ENCODE results near the gene TRIM62.

The TRIM62 gene

DNA sequence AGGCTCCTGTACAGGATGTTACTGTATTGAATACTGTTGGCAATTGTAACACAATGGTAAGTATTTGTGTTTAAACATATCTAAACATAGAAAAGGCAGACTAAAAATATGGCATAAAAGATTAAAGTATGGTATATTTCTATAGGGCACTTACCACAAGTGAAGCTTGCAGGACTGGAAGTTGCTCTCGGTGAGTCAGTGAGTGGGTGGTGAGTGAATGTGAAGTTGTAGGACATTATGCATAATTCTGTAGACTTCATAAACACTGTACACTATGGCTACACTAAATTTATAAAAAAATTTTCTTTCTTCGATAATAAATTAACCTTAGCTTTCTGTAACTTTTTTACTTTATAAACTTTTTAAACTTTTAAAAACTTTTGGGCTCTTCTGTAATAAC is 13.7 kb upstream of the TRIM62 start:
- Histone ChIP-seq H3K4me3 (ENCODE audit: low read length) (no peak overlapping the region), H3K9me3 (ENCODE audit: control insufficient read depth, low read depth, low read length) (no peaks in the 10 kb centered on the region), H3K36me3 (ENCODE audit: control insufficient read depth, low read depth, low read length) (no peaks in the 10 kb centered on the region), H3K9ac (ENCODE audit: low read length) (no peak overlapping the region), H3K4me1 (ENCODE audit: control insufficient read depth, low read depth, low read length) (no peaks in the 10 kb centered on the region), H3K27ac (ENCODE audit: low read length) (no peak overlapping the region), H3K27me3 (ENCODE audit: control insufficient read depth, insufficient read depth, low read length) (peaks cover 6% of the 10 kb centered on the region)

GRCh38 chr1:33191731-33192275 is 10.0 kb upstream of the TRIM62 start:
- no peaks in the 10 kb centered on the region for H3K9me3 ChIP-seq (ENCODE audit: control insufficient read depth, low read depth, low read length)
- no peaks in the 10 kb centered on the region for H3K4me1 ChIP-seq (ENCODE audit: control insufficient read depth, low read depth, low read length)
- no peak overlapping the region for H3K4me3 ChIP-seq (ENCODE audit: low read length)
- H3K36me3 ChIP-seq (ENCODE audit: control insufficient read depth, low read depth, low read length) = no peaks in the 10 kb centered on the region
- H3K27me3 ChIP-seq (ENCODE audit: control insufficient read depth, insufficient read depth, low read length) = peaks cover 6% of the 10 kb centered on the region
- H3K27ac ChIP-seq (ENCODE audit: low read length) = no peak overlapping the region
- H3K9ac ChIP-seq (ENCODE audit: low read length) = no peak overlapping the region

- Histone ChIP-seq H3K4me1 (ENCODE audit: control insufficient read depth, low read depth, low read length) (no peaks in the 10 kb centered on the region), H3K27me3 (ENCODE audit: control insufficient read depth, insufficient read depth, low read length) (peaks cover 6% of the 10 kb centered on the region), H3K9ac (ENCODE audit: low read length) (no peak overlapping the region), H3K36me3 (ENCODE audit: control insufficient read depth, low read depth, low read length) (no peaks in the 10 kb centered on the region), H3K4me3 (ENCODE audit: low read length) (no peak overlapping the region), H3K27ac (ENCODE audit: low read length) (no peak overlapping the region), H3K9me3 (ENCODE audit: control insufficient read depth, low read depth, low read length) (no peaks in the 10 kb centered on the region)
These were observed 8.9 kb upstream of the TRIM62 start for GRCh38 chr1:33190701-33191100.

GRCh38 chr1:33188572-33189275 is 6.9 kb upstream of the TRIM62 start:
- H3K4me1 ChIP-seq (ENCODE audit: control insufficient read depth, low read depth, low read length) = no peaks in the 10 kb centered on the region
- no peaks in the 10 kb centered on the region for H3K36me3 ChIP-seq (ENCODE audit: control insufficient read depth, low read depth, low read length)
- H3K9ac ChIP-seq (ENCODE audit: low read length) = no peak overlapping the region
- peaks cover 5% of the 10 kb centered on the region for H3K27me3 ChIP-seq (ENCODE audit: control insufficient read depth, insufficient read depth, low read length)
- H3K9me3 ChIP-seq (ENCODE audit: control insufficient read depth, low read depth, low read length) = no peaks in the 10 kb centered on the region
- no peak overlapping the region for H3K27ac ChIP-seq (ENCODE audit: low read length)
- no peak overlapping the region for H3K4me3 ChIP-seq (ENCODE audit: low read length)

GRCh38 chr1:33186936-33187335 is 5.1 kb upstream of the TRIM62 start:
- H3K27ac ChIP-seq (ENCODE audit: low read length) = no peak overlapping the region
- no peaks in the 10 kb centered on the region for H3K27me3 ChIP-seq (ENCODE audit: control insufficient read depth, insufficient read depth, low read length)
- no peak overlapping the region for H3K9ac ChIP-seq (ENCODE audit: low read length)
- no peaks in the 10 kb centered on the region for H3K9me3 ChIP-seq (ENCODE audit: control insufficient read depth, low read depth, low read length)
- no peaks in the 10 kb centered on the region for H3K36me3 ChIP-seq (ENCODE audit: control insufficient read depth, low read depth, low read length)
- H3K4me1 ChIP-seq (ENCODE audit: control insufficient read depth, low read depth, low read length) = peaks cover 8% of the 10 kb centered on the region
- no peak overlapping the region for H3K4me3 ChIP-seq (ENCODE audit: low read length)

GRCh38 chr1:33185541-33185940 is 3.7 kb upstream of the TRIM62 start:
- Histone ChIP-seq H3K36me3 (ENCODE audit: control insufficient read depth, low read depth, low read length) (no peaks in the 10 kb centered on the region), H3K4me1 (ENCODE audit: control insufficient read depth, low read depth, low read length) (peaks cover 8% of the 10 kb centered on the region), H3K9me3 (ENCODE audit: control insufficient read depth, low read depth, low read length) (no peaks in the 10 kb centered on the region)

GRCh38 chr1:33183306-33183705 is 1.5 kb upstream of the TRIM62 start:
- Histone ChIP-seq H3K36me3 (ENCODE audit: control insufficient read depth, low read depth, low read length) (no peaks in the 10 kb centered on the region), H3K9ac (ENCODE audit: low read length) (no peak overlapping the region), H3K27me3 (ENCODE audit: control insufficient read depth, insufficient read depth, low read length) (no peaks in the 10 kb centered on the region), H3K4me3 (ENCODE audit: low read length) (no peak overlapping the region), H3K9me3 (ENCODE audit: control insufficient read depth, low read depth, low read length) (no peaks in the 10 kb centered on the region), H3K4me1 (ENCODE audit: control insufficient read depth, low read depth, low read length) (peaks cover 8% of the 10 kb centered on the region), H3K27ac (ENCODE audit: low read length) (no peak overlapping the region)

More at GRCh38 chr1:33185541-33185940, 3.7 kb upstream of the TRIM62 start:
- no peak overlapping the region for H3K9ac ChIP-seq (ENCODE audit: low read length)
- H3K27me3 ChIP-seq (ENCODE audit: control insufficient read depth, insufficient read depth, low read length) = no peaks in the 10 kb centered on the region
- H3K27ac ChIP-seq (ENCODE audit: low read length) = no peak overlapping the region
- H3K4me3 ChIP-seq (ENCODE audit: low read length) = no peak overlapping the region

DNA sequence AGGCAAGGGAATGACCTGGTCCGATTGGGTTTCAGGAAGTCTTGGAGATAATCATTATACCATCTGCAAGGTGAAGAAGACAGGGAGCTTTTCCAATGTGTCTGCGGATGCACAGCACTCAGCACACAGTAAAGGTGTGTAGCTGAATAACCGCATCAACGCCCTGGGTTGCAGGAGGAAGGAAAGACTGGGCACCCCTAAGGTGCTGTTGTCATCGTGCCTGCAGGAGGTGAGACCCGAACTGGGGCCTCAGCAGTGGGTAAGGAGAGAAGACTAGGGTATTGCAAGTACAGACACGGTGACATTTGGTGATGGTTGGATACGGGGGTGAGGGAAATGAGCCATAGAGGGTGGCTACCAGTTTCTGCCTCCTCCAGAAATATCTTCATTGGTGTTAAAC is 1.1 kb upstream of the TRIM62 start:
- Histone ChIP-seq H3K4me3 (ENCODE audit: low read length) (peak overlapping the region; percentile 65), H3K36me3 (ENCODE audit: control insufficient read depth, low read depth, low read length) (no peaks in the 10 kb centered on the region), H3K4me1 (ENCODE audit: control insufficient read depth, low read depth, low read length) (peaks cover 8% of the 10 kb centered on the region), H3K9ac (ENCODE audit: low read length) (no peak overlapping the region), H3K27me3 (ENCODE audit: control insufficient read depth, insufficient read depth, low read length) (no peaks in the 10 kb centered on the region), H3K27ac (ENCODE audit: low read length) (no peak overlapping the region), H3K9me3 (ENCODE audit: control insufficient read depth, low read depth, low read length) (no peaks in the 10 kb centered on the region)

GRCh38 chr1:33182401-33182841 is 578 bp upstream of the TRIM62 start:
- Histone ChIP-seq H3K27ac (ENCODE audit: low read length) (no peak overlapping the region), H3K27me3 (ENCODE audit: control insufficient read depth, insufficient read depth, low read length) (no peaks in the 10 kb centered on the region), H3K4me3 (ENCODE audit: low read length) (peak overlapping the region; percentile 65), H3K9ac (ENCODE audit: low read length) (no peak overlapping the region), H3K4me1 (ENCODE audit: control insufficient read depth, low read depth, low read length) (peaks cover 8% of the 10 kb centered on the region), H3K9me3 (ENCODE audit: control insufficient read depth, low read depth, low read length) (no peaks in the 10 kb centered on the region), H3K36me3 (ENCODE audit: control insufficient read depth, low read depth, low read length) (no peaks in the 10 kb centered on the region)

DNA sequence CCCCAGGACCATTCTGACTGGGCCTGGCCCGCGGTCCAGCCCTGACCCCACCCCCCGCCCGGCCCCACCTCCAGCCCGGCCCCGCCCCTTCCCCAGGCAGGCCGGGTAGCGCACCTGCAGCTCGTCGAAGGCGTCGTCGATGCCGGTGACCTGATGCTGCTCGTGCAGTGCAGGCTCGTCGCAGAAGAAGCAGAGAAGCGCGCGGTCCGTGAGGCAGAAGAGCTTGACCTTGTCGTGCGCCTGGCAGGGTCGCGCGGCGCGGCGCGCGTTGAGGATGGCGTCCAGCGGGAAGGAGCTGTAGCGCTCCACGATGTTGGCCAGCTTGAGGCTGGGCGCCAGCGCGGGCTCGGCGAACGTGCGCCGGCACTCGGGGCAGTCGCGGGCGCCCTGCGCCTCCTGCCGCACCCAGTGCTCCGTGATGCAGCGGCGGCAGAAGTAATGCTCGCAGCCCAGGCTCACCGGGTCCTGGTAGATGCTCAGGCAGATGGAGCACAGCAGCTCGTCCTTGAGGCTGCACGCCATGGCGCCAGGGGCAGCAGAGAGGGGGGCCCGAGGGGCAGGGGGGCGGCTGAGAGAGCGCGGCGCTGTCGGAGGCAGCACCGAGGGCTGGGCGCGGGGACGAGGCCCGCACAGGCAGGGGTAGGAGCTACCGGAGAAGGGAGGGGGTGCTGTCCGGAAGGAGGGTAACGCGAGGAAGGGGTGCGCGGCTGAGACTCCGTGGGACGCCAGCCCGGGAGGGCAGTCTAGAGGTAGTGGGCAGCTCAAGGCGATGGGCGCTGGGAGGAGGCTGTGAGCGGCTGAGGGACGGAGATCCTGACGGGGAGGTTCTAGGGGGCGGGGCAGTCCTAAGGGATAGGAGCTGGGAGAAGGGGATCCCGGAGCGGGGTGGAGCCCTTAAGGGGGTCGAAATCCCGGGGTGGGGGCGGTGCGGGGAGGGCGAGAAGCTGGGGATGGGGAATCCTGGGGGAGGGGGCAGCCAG is 642 bp downstream of the TRIM62 start:
- peaks cover 8% of the 10 kb centered on the region for H3K4me1 ChIP-seq (ENCODE audit: control insufficient read depth, low read depth, low read length)

GRCh38 chr1:33180226-33180910 is 1.5 kb downstream of the TRIM62 start:
- Histone ChIP-seq H3K4me1 (ENCODE audit: control insufficient read depth, low read depth, low read length) (peaks cover 8% of the 10 kb centered on the region), H3K9me3 (ENCODE audit: control insufficient read depth, low read depth, low read length) (no peaks in the 10 kb centered on the region), H3K9ac (ENCODE audit: low read length) (no peak overlapping the region), H3K36me3 (ENCODE audit: control insufficient read depth, low read depth, low read length) (no peaks in the 10 kb centered on the region), H3K4me3 (ENCODE audit: low read length) (peak overlapping the region; percentile 58), H3K27me3 (ENCODE audit: control insufficient read depth, insufficient read depth, low read length) (no peaks in the 10 kb centered on the region), H3K27ac (ENCODE audit: low read length) (no peak overlapping the region)

More for the DNA sequence above, 642 bp downstream of the TRIM62 start:
- H3K27me3 ChIP-seq (ENCODE audit: control insufficient read depth, insufficient read depth, low read length) = no peaks in the 10 kb centered on the region
- no peaks in the 10 kb centered on the region for H3K36me3 ChIP-seq (ENCODE audit: control insufficient read depth, low read depth, low read length)
- H3K4me3 ChIP-seq (ENCODE audit: low read length) = peak overlapping the region; percentile 65
- no peak overlapping the region for H3K27ac ChIP-seq (ENCODE audit: low read length)
- H3K9ac ChIP-seq (ENCODE audit: low read length) = no peak overlapping the region
- no peaks in the 10 kb centered on the region for H3K9me3 ChIP-seq (ENCODE audit: control insufficient read depth, low read depth, low read length)
